LNCaP clone FGC (cell line): Measurements from ENCODE around the gene ADGRG6.

ENCODE experiments used
- DNase-seq: peaks from one replicate; pipeline ENCODE4 v3.0.0-alpha.2; 2011; ENCODE audit warnings: low read depth
- H3K4me3 ChIP-seq: 2 replicates; pipeline ENCODE4 v1.5.1; 2011; ENCODE audit warnings: mild to moderate bottlenecking, low read depth, low read length, control low read depth
- CTCF ChIP-seq: IDR thresholded peaks from 2 replicates; pipeline ENCODE4 v1.5.1; 2012; ENCODE audit warnings: mild to moderate bottlenecking; ENCODE audit not compliant: control insufficient read depth, insufficient read depth; ENCODE audit errors: extremely low read depth

Gene ADGRG6

GRCh38 chr6:142385352-142385751 lies 83.5 kb downstream of the ADGRG6 start:
- no peak overlapping the region; the same call in 1 of the 2 replicates for H3K4me3 ChIP-seq
- no peak for TF ChIP-seq CTCF
- DNase-seq: peak; percentile 87

GRCh38 chr6:142386657-142387056 lies 84.8 kb downstream of the ADGRG6 start:
- DNase-seq: no peak
- TF ChIP-seq CTCF: no peak
- H3K4me3 ChIP-seq: no peak overlapping the region

- no peak overlapping the region for H3K4me3 ChIP-seq
- no peak for DNase-seq
- TF ChIP-seq CTCF: peak; percentile 68
Measured at GRCh38 chr6:142387997-142388815, 86.4 kb downstream of the ADGRG6 start.

- no peak for DNase-seq
- H3K4me3 ChIP-seq: no peak overlapping the region
- TF ChIP-seq CTCF: no peak
Measured at GRCh38 chr6:142395266-142395665, 93.5 kb downstream of the ADGRG6 start.

- H3K4me3 ChIP-seq: no peak overlapping the region
- TF ChIP-seq CTCF: no peak
- DNase-seq: no peak
Measured at GRCh38 chr6:142395768-142396231, 94.0 kb downstream of the ADGRG6 start.

- no peak for TF ChIP-seq CTCF
- H3K4me3 ChIP-seq: no peak overlapping the region
- DNase-seq: no peak
Measured at GRCh38 chr6:142398353-142398752, 96.5 kb downstream of the ADGRG6 start.

- no peak for DNase-seq
- no peak for TF ChIP-seq CTCF
- H3K4me3 ChIP-seq: no peak overlapping the region
Measured at GRCh38 chr6:142399739-142400138, 97.9 kb downstream of the ADGRG6 start.
